GM19043 (cell line): ENCODE measurements around the gene CDH22.

ENCODE experiments used
- ATAC-seq: cut with Tn5 transposase; IDR thresholded peaks from one replicate; pipeline ENCODE4 v1.9.1; 2021; ENCODE audit warnings: low read depth; ENCODE audit not compliant: unreplicated experiment

CDH22 gene

GRCh38 chr20:46204594-46205186 is 103.6 kb downstream of the CDH22 start:
- no peak for ATAC-seq

DNA sequence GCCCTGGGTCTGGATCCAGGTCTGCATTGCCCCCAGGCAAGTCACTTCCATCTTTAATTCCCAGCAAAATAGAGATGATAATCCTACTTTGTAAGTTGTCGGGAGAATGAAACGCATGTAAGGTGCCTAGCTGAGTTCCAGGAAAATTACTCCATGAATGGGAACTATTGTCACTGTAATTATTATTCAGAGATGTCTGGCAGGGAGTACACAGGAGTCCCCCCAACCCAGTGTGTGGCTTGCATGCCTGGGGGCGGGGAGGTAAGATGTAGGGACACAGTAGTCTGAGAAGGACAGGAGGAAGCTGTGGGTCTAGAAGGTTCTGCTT is 104.8 kb downstream of the CDH22 start:
- no peak for ATAC-seq

GRCh38 chr20:46202766-46203509 is 105.4 kb downstream of the CDH22 start:
- ATAC-seq: no peak

DNA sequence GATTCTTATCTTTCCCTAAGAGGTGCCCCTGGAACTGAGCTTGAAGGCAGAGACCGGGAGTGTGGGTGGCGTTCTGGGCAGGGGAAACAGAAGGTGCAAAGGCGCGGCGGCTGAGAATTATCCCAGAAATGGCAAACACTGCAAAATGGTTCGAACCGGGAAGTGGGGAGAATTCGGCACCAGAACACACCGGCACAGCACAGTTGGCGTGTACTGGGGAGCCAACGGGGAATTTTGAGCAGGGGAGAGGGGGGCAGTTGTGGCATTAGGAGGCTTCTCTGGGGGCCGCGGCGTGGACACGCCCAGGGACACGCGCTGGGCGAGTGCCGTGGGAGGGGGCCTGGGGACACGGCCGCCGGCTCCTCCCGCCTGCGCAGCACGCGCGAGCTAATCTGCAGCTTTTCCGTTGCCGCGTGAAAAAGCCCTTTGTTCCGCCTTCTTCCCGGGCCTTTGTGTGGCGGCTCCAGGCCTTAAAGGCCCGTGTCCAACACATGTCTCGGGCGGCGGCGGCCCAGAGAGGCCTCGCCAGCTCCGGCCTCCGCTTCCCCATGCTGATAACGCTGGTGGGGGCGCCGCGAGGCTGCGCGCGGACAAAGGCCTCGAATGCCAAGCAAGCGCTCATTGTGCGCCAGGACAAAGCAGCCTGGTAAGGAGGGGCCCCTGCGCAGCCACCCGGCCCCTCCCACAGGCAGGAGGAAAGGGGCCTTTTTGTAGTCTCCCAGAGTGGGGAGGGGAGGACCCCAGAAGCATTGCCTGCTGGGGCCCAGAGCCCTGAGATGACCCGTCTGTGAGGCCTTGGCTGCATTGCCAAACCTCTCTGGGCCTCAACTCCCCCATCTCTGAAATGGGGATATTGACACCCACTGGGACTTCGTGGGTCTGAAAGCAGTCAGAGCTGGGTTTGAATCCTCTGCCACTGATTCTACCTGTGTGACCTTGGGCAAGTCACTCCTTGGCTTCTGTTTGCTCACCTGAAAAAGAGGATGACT is 107.4 kb downstream of the CDH22 start:
- ATAC-seq: no peak

GRCh38 chr20:46199198-46199597 is 109.1 kb downstream of the CDH22 start:
- ATAC-seq: no peak

GRCh38 chr20:46196990-46197389 is 111.3 kb downstream of the CDH22 start:
- no peak for ATAC-seq

DNA sequence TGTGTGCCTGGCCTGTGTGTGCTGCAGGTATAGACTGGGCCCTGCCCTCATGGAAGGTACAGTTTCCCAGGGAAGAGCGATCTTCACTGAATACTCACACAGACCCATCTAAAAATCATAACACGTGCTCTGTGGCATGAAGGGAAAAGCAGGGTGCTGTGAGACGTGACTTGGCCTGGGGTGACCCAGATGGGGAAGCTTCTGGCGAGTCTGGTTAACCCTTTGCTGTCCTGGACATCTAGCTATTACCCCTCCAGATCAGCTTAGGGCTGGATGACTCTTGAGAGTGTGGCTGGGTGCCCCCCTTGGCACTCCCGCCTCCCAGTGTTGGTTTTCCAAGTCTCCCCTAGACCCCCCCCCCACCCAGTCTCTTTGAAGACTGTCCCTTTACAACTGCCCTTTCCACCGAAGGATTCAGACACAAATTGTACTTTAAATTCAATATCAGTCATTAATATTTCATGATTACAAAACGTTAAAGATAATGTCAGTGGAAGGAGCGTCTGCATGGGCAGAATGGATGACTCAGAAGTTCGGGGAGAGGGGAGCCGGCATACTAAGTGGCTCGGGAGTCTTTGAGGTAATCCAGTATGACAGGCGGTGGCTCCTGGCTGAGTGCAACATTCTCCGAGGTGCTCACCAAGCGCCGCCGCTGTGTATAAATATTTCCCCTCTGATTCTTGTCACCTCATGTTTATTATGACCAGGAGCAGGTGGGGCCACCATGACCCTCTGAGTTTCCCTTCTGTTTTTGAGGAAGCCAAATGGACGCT is 112.8 kb downstream of the CDH22 start:
- no peak for ATAC-seq

DNA sequence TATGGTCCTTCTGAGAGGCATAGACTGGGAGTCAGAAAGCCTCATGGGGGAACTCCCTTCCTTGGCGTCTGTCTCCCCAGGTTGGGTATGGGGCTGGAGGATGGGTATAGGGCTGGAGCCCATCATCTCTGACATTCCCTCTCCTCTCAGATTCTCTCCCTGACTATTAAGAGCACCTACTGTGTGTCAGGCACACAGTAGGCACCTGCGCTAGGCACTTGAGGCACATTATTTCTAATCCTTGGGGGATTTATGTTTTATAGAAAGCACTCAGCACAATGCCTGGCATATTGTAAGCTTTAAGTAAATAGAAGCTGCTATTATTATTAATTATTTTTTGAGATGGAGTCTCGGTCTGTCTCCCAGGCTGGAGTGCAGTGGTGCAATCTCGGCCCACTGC is 113.9 kb downstream of the CDH22 start:
- no peak for ATAC-seq

GRCh38 chr20:46192376-46192944 is 115.8 kb downstream of the CDH22 start:
- no peak for ATAC-seq

DNA sequence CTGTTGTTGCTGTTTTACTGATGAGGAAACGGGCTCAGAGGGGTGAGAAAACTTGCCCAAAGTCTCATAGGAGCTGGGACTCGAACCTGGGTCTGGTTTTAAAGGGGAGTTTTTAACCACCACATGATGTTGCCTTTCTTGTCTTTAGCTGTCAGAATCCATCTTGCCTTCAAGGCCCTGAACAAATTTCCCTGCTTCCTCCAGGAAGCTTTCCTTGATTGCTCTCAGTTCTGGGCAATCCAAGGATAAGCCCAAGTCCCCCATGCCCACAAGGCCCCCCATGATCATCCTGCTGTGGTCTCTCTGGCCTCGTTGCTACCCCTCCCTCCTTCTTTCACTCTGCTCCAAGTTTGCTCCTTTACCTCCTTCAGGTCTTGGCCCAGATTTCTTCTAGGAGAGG is 116.7 kb downstream of the CDH22 start:
- no peak for ATAC-seq

DNA sequence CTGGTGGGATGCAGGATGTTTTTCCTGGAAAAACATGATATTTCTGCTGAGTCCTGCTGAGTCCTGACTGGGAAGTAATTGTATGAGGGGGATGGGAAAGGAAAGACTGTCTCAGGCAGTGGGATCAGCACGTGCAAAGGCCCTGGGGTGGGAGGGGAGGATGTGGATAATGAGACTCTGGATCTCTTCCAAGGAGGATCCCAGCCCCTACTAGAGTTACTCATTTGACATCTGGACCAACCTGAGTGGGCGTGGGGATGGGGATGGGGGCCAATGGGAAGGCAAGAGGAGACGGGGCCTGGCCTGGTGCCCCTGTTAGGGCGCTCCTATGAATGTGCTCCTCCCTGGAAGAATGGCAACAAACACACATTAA is 117.1 kb downstream of the CDH22 start:
- no peak for ATAC-seq

- no peak for ATAC-seq
These were observed 117.7 kb downstream of the CDH22 start for GRCh38 chr20:46190478-46191167.

DNA sequence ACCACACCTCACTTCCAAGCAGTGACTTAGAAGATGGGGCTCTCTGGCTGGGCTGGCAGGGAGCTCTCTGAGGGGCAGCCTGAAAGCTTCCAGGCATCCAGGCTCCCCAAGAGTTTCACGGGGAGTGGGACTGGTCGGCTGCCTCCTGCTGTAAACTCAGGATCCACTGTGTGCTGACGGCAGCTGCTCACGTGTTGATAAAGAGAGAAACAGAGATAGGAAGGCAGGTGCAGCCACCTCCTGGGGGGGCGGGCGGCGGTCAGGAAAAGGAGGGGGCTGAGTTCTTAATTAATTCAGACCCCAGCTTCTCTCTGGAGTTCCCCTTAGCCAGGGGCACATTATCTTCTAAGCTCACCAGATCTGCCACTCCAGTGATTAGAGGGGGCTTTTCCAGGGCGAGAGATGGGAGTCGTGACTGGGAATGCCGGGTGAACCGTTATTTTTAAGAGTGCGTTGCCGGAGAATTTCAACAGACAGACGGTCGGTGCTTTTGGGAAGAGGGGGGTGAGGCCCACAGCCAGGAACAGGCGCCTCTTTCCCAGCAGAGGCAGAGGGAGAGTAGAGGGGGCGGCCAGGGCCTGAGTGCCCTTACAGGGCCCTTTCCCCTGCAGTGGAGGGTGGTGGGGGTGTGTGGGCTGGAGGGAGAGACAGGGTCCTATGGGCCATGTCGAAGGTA is 119.3 kb downstream of the CDH22 start:
- ATAC-seq: no peak

DNA sequence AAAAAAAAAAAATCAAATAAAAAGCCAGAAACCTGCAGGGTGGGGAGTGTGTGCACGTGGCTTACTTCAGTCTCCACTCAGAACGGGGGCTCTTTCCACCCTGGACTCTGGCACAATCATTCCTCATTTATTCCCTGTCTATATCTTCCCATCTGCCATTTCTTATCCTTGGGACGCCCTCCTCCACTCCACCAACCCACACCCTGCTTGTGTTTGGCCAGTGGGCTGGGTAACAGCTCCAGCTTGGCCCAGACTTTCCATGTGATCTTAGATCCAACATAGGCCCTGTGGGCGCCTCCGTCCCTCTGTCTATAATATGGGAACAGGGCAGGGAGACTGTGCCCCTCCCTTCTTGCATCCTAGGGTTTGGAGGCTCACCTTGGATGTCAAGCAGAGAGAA is 122.1 kb downstream of the CDH22 start:
- no peak for ATAC-seq

GRCh38 chr20:46185353-46185752 is 122.9 kb downstream of the CDH22 start:
- ATAC-seq: no peak

DNA sequence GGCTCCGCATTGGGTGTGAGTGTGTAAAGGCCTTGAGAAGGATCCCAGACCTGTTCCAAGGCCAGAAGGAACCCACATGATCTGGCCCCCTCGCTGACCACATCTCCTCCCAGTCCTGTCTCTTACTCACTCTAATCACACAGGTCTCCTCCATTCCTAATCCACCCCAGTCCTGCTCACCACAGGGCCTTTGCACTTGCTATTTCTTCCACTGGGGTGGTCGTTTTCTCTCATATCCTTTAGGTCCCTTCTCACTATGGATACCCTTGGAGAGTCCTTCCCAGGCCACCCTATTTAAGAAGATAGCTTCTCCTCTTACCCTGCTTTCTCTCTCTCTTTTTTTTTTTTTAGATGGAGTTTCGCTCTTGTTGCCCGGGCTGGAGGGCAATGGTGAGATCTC is 124.5 kb downstream of the CDH22 start:
- no peak for ATAC-seq

DNA sequence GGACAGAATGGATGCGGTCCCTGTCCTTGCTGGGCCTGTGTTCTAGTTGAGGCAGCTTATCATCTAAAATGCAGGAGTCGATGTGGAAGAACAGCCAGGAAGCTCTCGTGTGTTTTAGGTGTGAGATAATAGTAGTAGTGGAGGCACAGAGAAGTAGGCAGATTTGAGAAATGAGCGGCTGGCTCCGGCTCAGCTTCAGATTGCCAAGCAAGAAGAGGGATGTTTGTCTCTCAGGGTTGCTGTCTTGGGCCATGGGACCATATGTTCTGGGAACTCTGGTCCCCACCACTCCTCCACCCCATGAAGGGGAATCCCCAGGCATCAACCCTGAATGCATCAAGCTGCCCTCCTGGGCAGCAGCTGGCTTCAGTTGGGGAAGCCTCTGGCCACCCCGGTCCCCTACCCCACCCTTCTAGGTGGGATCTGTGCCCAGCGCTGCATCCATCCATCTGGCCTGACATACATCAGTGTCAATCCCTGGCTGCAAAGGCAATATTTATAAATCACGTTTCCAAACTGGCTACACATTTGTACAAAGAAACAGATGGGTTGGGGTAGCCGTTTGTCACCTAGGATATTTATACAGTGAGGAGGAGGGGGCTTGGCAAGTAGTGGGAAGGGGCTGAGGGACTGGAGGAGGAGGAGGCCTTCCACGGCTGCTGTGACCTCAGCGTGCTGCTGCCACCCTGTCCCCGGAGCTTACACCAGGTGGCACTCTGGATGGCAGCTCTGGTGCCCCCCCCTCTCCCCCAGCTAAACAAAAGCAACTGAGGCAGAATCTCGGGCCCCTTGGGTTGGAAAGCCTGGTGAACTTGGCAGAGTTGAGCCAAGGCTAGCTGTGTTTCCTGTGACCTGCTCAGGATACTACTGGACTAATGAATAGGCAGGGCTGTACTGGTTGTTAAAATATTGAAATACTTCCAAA is 125.8 kb downstream of the CDH22 start:
- no peak for ATAC-seq

GRCh38 chr20:46179862-46180261 is 128.4 kb downstream of the CDH22 start:
- ATAC-seq: no peak
